GM06990 (cell line): ENCODE measurements around the gene DISC1.

Experiments used
- DNase-seq: peaks from one replicate; pipeline ENCODE4 v3.0.0-alpha.2; 2011; ENCODE audit not compliant: insufficient read length; ENCODE audit errors: extremely low read depth
- H3K27me3 ChIP-seq: replicated peaks from 2 replicates; pipeline ENCODE4 v1.6.0; 2011; ENCODE audit warnings: low read length; ENCODE audit not compliant: control insufficient read depth, insufficient read depth
- H3K36me3 ChIP-seq: 2 replicates; pipeline ENCODE4 v1.5.1; 2011; ENCODE audit warnings: low read length; ENCODE audit not compliant: control insufficient read depth, insufficient read depth
- H3K4me3 ChIP-seq: replicated peaks from 2 replicates; pipeline ENCODE4 v1.5.1; 2011; ENCODE audit warnings: low read depth, mild to moderate bottlenecking, control low read depth, low read length
- CTCF ChIP-seq: IDR thresholded peaks from 2 replicates; pipeline ENCODE4 v1.5.1; 2011; ENCODE audit warnings: low read length, control low read depth, mild to moderate bottlenecking, inconsistent platforms; ENCODE audit not compliant: insufficient read depth, poor library complexity, severe bottlenecking

DISC1 gene

GRCh38 chr1:231817801-231818200 is 191.2 kb downstream of the DISC1 start:
- DNase-seq: no peak
- Histone ChIP-seq H3K36me3 (no peaks in the 10 kb centered on the region), H3K4me3 (no peak overlapping the region), H3K27me3 (no peaks in the 10 kb centered on the region)
- TF ChIP-seq CTCF: no peak

GRCh38 chr1:231818337-231818736 is 191.7 kb downstream of the DISC1 start:
- no peak for DNase-seq
- TF ChIP-seq CTCF: no peak
- no peaks in the 10 kb centered on the region for H3K36me3 ChIP-seq
- no peaks in the 10 kb centered on the region for H3K27me3 ChIP-seq
- no peak overlapping the region for H3K4me3 ChIP-seq

GRCh38 chr1:231821281-231821680 is 194.7 kb downstream of the DISC1 start:
- Histone ChIP-seq H3K36me3 (no peaks in the 10 kb centered on the region), H3K27me3 (no peaks in the 10 kb centered on the region), H3K4me3 (no peak overlapping the region)
- no peak for TF ChIP-seq CTCF
- DNase-seq: no peak

GRCh38 chr1:231822041-231822440 is 195.5 kb downstream of the DISC1 start:
- no peak overlapping the region for H3K4me3 ChIP-seq
- H3K27me3 ChIP-seq: no peaks in the 10 kb centered on the region
- no peak for TF ChIP-seq CTCF
- H3K36me3 ChIP-seq: no peaks in the 10 kb centered on the region
- no peak for DNase-seq

- no peak for TF ChIP-seq CTCF
- H3K27me3 ChIP-seq: no peaks in the 10 kb centered on the region
- H3K36me3 ChIP-seq: no peaks in the 10 kb centered on the region
- no peak for DNase-seq
- H3K4me3 ChIP-seq: no peak overlapping the region
Observed at GRCh38 chr1:231826566-231826965, 200.0 kb downstream of the DISC1 start.
